GM12874 (cell line): ENCODE measurements around the gene PCDHGA8.
A peak's percentile ranks its signal among the peaks of the same experiment; 100 is the strongest.
"Not testable (repeated sequence)": the region's sequence is repeated elsewhere in the genome, so short reads cannot be mapped to it uniquely, and the experiment has no call there.

ENCODE experiments used
- TF ChIP-seq, protein P1 (sequence below): IDR thresholded peaks from 2 replicates; pipeline ENCODE4 v1.5.1; 2011; ENCODE audit warnings: low read depth, mild to moderate bottlenecking, control low read depth, low read length, moderate library complexity; ENCODE audit not compliant: insufficient read depth

PCDHGA8 gene

GRCh38 chr5:141375444-141376155 lies 16.8 kb upstream of the PCDHGA8 start:
- TF ChIP-seq, protein P1, sequence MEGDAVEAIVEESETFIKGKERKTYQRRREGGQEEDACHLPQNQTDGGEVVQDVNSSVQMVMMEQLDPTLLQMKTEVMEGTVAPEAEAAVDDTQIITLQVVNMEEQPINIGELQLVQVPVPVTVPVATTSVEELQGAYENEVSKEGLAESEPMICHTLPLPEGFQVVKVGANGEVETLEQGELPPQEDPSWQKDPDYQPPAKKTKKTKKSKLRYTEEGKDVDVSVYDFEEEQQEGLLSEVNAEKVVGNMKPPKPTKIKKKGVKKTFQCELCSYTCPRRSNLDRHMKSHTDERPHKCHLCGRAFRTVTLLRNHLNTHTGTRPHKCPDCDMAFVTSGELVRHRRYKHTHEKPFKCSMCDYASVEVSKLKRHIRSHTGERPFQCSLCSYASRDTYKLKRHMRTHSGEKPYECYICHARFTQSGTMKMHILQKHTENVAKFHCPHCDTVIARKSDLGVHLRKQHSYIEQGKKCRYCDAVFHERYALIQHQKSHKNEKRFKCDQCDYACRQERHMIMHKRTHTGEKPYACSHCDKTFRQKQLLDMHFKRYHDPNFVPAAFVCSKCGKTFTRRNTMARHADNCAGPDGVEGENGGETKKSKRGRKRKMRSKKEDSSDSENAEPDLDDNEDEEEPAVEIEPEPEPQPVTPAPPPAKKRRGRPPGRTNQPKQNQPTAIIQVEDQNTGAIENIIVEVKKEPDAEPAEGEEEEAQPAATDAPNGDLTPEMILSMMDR = 0 out of 2 replicates have a peak, but pooled peaks have one; percentile 4

GRCh38 chr5:141382469-141383294 lies 9.8 kb upstream of the PCDHGA8 start, which contains the start of gene PCDHGA7:
Gene PCDHGA7, plus strand, starts transcription at chr5:141382742. Its CDS starts 158 bp downstream, at chr5:141382900.
- TF ChIP-seq, protein P1 = no peak

GRCh38 chr5:141383345-141383744 lies 9.1 kb upstream of the PCDHGA8 start:
- TF ChIP-seq, protein P1 = no peak

DNA sequence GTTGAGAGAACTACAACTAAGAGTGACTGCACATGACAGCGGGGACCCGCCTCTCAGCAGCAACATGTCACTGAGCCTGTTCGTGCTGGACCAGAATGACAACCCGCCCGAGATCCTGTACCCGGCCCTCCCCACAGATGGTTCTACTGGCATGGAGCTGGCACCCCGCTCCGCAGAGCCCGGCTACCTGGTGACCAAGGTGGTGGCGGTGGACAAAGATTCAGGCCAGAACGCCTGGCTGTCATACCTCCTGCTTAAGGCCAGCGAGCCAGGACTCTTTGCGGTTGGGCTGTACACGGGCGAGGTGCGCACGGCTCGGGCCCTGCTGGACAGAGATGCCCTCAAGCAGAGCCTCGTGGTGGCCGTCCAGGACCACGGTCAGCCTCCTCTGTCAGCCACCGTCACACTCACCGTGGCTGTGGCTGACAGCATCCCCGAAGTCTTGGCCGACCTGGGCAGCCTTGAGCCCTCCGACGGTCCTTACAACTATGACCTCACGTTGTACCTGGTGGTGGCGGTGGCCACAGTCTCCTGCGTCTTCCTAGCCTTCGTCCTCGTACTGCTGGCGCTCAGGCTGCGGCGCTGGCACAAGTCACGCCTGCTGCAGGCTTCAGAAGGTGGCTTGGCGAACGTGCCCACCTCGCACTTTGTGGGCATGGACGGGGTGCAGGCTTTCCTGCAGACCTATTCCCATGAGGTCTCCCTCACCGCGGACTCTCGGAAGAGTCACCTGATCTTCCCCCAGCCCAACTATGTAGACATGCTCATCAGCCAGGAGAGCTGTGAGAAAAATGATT lies 7.8 kb upstream of the PCDHGA8 start:
- TF ChIP-seq, protein P1 = no peak

GRCh38 chr5:141387557-141388311 lies 4.7 kb upstream of the PCDHGA8 start, which contains the start of gene PCDHGB4:
Gene PCDHGB4, plus strand, starts transcription at chr5:141387698. Its CDS starts 187 bp downstream, at chr5:141387885.
- TF ChIP-seq, protein P1 = not testable (repeated sequence)

GRCh38 chr5:141388661-141389060 lies 3.8 kb upstream of the PCDHGA8 start:
- TF ChIP-seq, protein P1 = no peak
